ENCODE measurements around the gene JARID2.

GRCh38 chr6:15475872-15476271, 230.0 kb downstream of the JARID2 start:
- TF ChIP-seq POLR2AphosphoS5 (IDR thresholded peaks at IDR 0.05; ENCODE audit: low read depth, low read length) (no peak), SIN3A (IDR thresholded peaks at IDR 0.05; ENCODE audit: borderline replicate concordance, insufficient read depth, low read length) (no peak), TAF1 (IDR thresholded peaks at IDR 0.05; ENCODE audit: borderline replicate concordance, insufficient read depth, low read length) (no peak), FOXP2 (optimal IDR thresholded peaks at IDR 0.05; ENCODE audit: borderline replicate concordance, extremely low read depth, extremely low read length, insufficient read depth) (no peak)
- TF ChIP-seq, protein P1, sequence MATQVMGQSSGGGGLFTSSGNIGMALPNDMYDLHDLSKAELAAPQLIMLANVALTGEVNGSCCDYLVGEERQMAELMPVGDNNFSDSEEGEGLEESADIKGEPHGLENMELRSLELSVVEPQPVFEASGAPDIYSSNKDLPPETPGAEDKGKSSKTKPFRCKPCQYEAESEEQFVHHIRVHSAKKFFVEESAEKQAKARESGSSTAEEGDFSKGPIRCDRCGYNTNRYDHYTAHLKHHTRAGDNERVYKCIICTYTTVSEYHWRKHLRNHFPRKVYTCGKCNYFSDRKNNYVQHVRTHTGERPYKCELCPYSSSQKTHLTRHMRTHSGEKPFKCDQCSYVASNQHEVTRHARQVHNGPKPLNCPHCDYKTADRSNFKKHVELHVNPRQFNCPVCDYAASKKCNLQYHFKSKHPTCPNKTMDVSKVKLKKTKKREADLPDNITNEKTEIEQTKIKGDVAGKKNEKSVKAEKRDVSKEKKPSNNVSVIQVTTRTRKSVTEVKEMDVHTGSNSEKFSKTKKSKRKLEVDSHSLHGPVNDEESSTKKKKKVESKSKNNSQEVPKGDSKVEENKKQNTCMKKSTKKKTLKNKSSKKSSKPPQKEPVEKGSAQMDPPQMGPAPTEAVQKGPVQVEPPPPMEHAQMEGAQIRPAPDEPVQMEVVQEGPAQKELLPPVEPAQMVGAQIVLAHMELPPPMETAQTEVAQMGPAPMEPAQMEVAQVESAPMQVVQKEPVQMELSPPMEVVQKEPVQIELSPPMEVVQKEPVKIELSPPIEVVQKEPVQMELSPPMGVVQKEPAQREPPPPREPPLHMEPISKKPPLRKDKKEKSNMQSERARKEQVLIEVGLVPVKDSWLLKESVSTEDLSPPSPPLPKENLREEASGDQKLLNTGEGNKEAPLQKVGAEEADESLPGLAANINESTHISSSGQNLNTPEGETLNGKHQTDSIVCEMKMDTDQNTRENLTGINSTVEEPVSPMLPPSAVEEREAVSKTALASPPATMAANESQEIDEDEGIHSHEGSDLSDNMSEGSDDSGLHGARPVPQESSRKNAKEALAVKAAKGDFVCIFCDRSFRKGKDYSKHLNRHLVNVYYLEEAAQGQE (IDR thresholded peaks at IDR 0.05; ENCODE audit: insufficient read depth in 1 of 2, low read depth in 2 of 2, low read length in 2 of 2) = no peak
